Naive B cell (primary cell): ENCODE measurements around the gene AHCYL2. TPM values are rescaled to one million over a fixed set of nuclear protein-coding genes. Genes with fewer than 3 reads are reported as not detected.
"Not testable (repeated sequence)": the region's sequence is repeated elsewhere in the genome, so short reads cannot be mapped to it uniquely, and the experiment has no call there.

Source experiments
- ATAC-seq, 2 donors: fragments of 150-1000 bp; cut with Tn5 transposase; 2 replicates each; pipeline ENCODE4 v1.10.0; 2021; ENCODE audit warnings: low read depth in 2 of 2, mild to moderate bottlenecking in 2 of 2, moderate library complexity in 2 of 2
- DNase-seq: peaks from one replicate; pipeline ENCODE4 v3.0.0; 2022
- H3K27ac Mint-ChIP-seq, 6 donors: one replicate each; pipeline ENCODE4 v1.8.0; 2020 to 2022; ENCODE audit warnings: mild to moderate bottlenecking in 6 of 6, mixed read lengths in 6 of 6, moderate library complexity in 5 of 6, inconsistent platforms in 2 of 6
- H3K27me3 Mint-ChIP-seq, 3 donors: one replicate each; pipeline ENCODE4 v1.8.0; 2021 to 2022; ENCODE audit warnings: mixed read lengths in 3 of 3, mild to moderate bottlenecking in 1 of 3
- H3K36me3 Mint-ChIP-seq, 2 donors: one replicate each; pipeline ENCODE4 v1.8.0; 2020 to 2022; ENCODE audit warnings: mixed read lengths in 2 of 2, inconsistent platforms in 1 of 2, mild to moderate bottlenecking in 1 of 2
- H3K4me1 Mint-ChIP-seq, 3 donors: one replicate each; pipeline ENCODE4 v1.8.0; 2020 to 2022; ENCODE audit warnings: mixed read lengths in 3 of 3, inconsistent platforms in 1 of 3, mild to moderate bottlenecking in 1 of 3, moderate library complexity in 1 of 3
- H3K4me3 Mint-ChIP-seq, 8 donors: one replicate each; pipeline ENCODE4 v1.8.0; 2020 to 2022; ENCODE audit warnings: mild to moderate bottlenecking in 8 of 8, mixed read lengths in 8 of 8, moderate library complexity in 8 of 8, inconsistent platforms in 2 of 8
- H3K9me3 Mint-ChIP-seq, 7 donors: one replicate each; pipeline ENCODE4 v1.8.0; 2020 to 2022; ENCODE audit warnings: mixed read lengths in 7 of 7, mild to moderate bottlenecking in 5 of 7, inconsistent platforms in 2 of 7, moderate library complexity in 1 of 7
- polyA plus RNA-seq, 6 donors: library from polyadenylated mRNA; unstranded; fragments of 300-500 nt; fragmentation: Illumina TruSeq; gene quantifications; one replicate each; pipeline ENCODE4 v1.2.3, GENCODE V29; 2021; ENCODE audit warnings: low read depth in 6 of 6

Gene AHCYL2
- polyA plus RNA-seq, 6 donors from 2014 or later = 3.6 to 9.9 (median 5.3) TPM

- not testable (repeated sequence) for ATAC-seq, DNase-seq, H3K27me3 Mint-ChIP-seq, H3K4me1 Mint-ChIP-seq, H3K36me3 Mint-ChIP-seq, H3K4me3 Mint-ChIP-seq, H3K27ac Mint-ChIP-seq
- peaks cover 0 to 11% (median 7%) of the 10 kb centered on the region in 7 donors for H3K9me3 Mint-ChIP-seq
These were observed 223.8 kb downstream of the AHCYL2 start for GRCh38 chr7:129448608-129449007.

GRCh38 chr7:129450295-129450694 lies 225.5 kb downstream of the AHCYL2 start:
- DNase-seq (no peak), ATAC-seq (no peak)
- H3K4me1 Mint-ChIP-seq = no peaks in the 10 kb centered on the region
- no peaks in the 10 kb centered on the region for H3K27me3 Mint-ChIP-seq
- no peak overlapping the region for H3K4me3 Mint-ChIP-seq
- no peak overlapping the region for H3K27ac Mint-ChIP-seq
- H3K9me3 Mint-ChIP-seq = peaks cover 0 to 11% (median 7%) of the 10 kb centered on the region in 7 donors
- H3K36me3 Mint-ChIP-seq = peaks cover 0 to 9% of the 10 kb centered on the region in 2 donors

DNA sequence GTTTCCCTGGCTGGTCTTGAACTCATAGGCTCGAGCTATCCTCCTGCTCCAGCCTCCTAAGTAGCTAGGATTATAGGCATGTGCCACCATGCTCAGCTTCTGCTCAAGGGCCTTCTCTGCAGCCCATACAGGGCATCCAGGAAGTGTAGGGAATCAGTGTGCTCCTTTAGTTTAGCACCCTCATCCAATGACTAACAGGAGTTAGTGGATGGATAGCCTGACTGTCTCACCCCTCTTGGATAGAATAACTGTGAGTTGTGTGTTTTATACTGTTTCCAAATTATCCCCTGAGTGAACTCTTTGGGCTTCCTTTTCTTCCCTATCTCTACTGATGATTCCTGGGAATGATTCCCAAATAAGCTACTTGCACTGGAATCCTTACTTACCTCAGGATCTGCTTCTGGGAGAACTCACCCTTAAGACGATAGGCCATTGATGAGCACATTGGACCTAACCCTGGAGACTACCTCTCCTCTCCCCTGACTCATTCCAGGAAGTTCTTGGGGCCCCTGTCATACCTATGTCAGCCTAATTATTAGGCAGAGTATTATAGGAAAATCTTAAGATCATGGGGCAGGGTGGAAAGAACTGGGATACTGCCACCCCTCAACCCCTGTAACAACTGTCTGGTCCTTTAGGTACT lies 227.9 kb downstream of the AHCYL2 start:
- peak overlapping the region in 1 of 6 donors; percentile 71 for H3K27ac Mint-ChIP-seq
- H3K27me3 Mint-ChIP-seq = no peaks in the 10 kb centered on the region
- DNase-seq = no peak
- H3K36me3 Mint-ChIP-seq = peaks cover 0 to 9% of the 10 kb centered on the region in 2 donors
- no peak overlapping the region for H3K4me3 Mint-ChIP-seq
- ATAC-seq = no peak
- no peaks in the 10 kb centered on the region for H3K4me1 Mint-ChIP-seq
- H3K9me3 Mint-ChIP-seq = peaks cover 0 to 11% (median 7%) of the 10 kb centered on the region in 7 donors

DNA sequence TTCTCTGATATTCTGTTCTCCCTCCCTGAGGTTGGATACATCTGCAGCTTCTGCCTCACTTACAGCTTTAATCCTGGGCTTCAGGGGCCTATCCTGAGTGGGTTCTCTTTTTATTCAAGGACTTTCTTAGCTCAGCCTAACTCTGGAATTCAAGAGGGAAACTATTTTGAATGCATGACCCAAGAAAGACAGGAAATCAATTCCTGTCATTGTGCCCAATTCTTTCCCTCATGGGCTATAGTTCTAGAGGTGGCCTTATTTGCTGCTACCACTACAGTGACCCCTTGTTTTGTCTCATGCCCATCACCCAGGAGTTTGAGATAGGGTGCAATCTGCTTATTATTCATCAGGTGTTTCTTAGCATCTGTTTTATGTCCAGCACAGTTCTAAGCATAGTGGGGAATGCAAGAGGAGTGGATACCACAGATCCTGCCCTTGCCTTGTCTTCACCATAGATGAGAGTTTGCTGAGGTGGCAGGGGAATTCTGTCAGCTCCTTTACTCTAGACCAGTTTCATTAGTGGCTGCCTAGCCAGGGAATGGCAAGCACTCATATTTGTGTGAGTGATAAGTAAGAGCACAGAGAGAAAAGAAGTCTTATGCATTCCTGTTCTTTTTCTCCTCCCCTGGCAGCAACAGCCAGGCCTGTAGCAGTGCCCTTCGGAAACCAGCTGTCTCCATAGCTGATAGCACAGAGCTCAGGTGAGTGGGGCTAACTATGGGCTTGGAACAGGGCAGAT lies 228.8 kb downstream of the AHCYL2 start:
- ATAC-seq (no peak), DNase-seq (no peak)
- Mint-ChIP-seq H3K36me3 (peaks cover 0 to 8% of the 10 kb centered on the region in 2 donors), H3K4me3 (no peak overlapping the region), H3K9me3 (peaks cover 0 to 7% (median 6%) of the 10 kb centered on the region in 7 donors), H3K27ac (no peak overlapping the region), H3K4me1 (no peaks in the 10 kb centered on the region), H3K27me3 (no peaks in the 10 kb centered on the region)

DNA sequence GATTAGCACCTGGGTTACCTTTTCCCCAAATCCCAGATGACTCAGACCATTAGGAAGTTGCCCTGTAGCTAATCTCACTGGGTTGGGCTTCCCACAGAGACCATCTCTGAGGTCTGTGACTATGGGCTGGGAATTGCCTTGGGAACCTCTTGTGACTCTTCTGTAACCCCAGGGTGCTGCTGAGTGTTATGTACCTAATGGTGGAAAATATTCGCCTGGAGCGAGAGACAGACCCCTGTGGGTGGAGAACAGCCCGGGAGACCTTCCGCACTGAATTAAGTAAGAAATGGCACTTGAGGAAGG lies 229.4 kb downstream of the AHCYL2 start:
- Mint-ChIP-seq H3K36me3 (peaks cover 0 to 2% of the 10 kb centered on the region in 2 donors), H3K4me3 (no peak overlapping the region), H3K4me1 (no peaks in the 10 kb centered on the region), H3K9me3 (peaks cover 0 to 2% (median 1%) of the 10 kb centered on the region in 7 donors), H3K27me3 (no peaks in the 10 kb centered on the region), H3K27ac (no peak overlapping the region)
- no peak for DNase-seq
- no peak for ATAC-seq

- H3K36me3 Mint-ChIP-seq = no peaks in the 10 kb centered on the region
- H3K27ac Mint-ChIP-seq = no peak overlapping the region
- ATAC-seq (no peak), DNase-seq (no peak)
- no peaks in the 10 kb centered on the region for H3K27me3 Mint-ChIP-seq
- no peak overlapping the region for H3K4me3 Mint-ChIP-seq
- H3K9me3 Mint-ChIP-seq = no peaks in the 10 kb centered on the region
- H3K4me1 Mint-ChIP-seq = no peaks in the 10 kb centered on the region
These were observed 231.6 kb downstream of the AHCYL2 start for GRCh38 chr7:129456421-129456820.

DNA sequence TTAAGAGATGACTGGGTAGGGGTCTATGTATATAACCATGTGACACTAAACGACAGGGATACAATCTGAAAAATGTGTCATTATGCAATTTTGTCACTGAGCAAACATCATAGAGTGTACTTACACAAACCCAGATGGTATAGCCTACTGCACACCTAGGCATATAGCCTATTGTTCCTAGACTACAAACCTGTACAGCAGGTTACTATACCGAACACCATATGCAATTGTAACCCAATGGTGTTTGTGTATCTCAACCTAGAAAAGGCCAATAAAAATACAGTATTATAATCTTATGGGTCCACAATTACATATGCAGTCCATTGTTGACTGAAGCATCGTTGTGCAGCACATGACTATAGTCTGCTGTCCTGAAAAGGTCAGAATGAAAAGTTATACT lies 232.3 kb downstream of the AHCYL2 start:
- H3K27me3 Mint-ChIP-seq = no peaks in the 10 kb centered on the region
- DNase-seq = no peak

GRCh38 chr7:129458171-129458570 lies 233.3 kb downstream of the AHCYL2 start:
- no peaks in the 10 kb centered on the region for H3K36me3 Mint-ChIP-seq

More for the DNA sequence above, 232.3 kb downstream of the AHCYL2 start:
- H3K9me3 Mint-ChIP-seq = no peaks in the 10 kb centered on the region
- no peak overlapping the region for H3K4me3 Mint-ChIP-seq
- no peak for ATAC-seq
- H3K36me3 Mint-ChIP-seq = no peaks in the 10 kb centered on the region
- no peaks in the 10 kb centered on the region for H3K4me1 Mint-ChIP-seq
- no peak overlapping the region for H3K27ac Mint-ChIP-seq

GRCh38 chr7:129461809-129462208 lies 237.0 kb downstream of the AHCYL2 start:
- H3K27me3 Mint-ChIP-seq = no peaks in the 10 kb centered on the region
- H3K27ac Mint-ChIP-seq = no peak overlapping the region
- no peaks in the 10 kb centered on the region for H3K4me1 Mint-ChIP-seq
- H3K4me3 Mint-ChIP-seq = no peak overlapping the region
- H3K9me3 Mint-ChIP-seq = no peaks in the 10 kb centered on the region
- DNase-seq (no peak), ATAC-seq (no peak)
- H3K36me3 Mint-ChIP-seq = no peaks in the 10 kb centered on the region

More at GRCh38 chr7:129458171-129458570, 233.3 kb downstream of the AHCYL2 start:
- Mint-ChIP-seq H3K27me3 (no peaks in the 10 kb centered on the region), H3K9me3 (no peaks in the 10 kb centered on the region), H3K27ac (no peak overlapping the region), H3K4me1 (no peaks in the 10 kb centered on the region), H3K4me3 (no peak overlapping the region)
- ATAC-seq = no peak
- DNase-seq = no peak

- Mint-ChIP-seq H3K27ac (no peak overlapping the region), H3K36me3 (no peaks in the 10 kb centered on the region), H3K27me3 (no peaks in the 10 kb centered on the region), H3K4me1 (no peaks in the 10 kb centered on the region), H3K4me3 (no peak overlapping the region), H3K9me3 (no peaks in the 10 kb centered on the region)
- DNase-seq (no peak), ATAC-seq (no peak)
These were observed 237.6 kb downstream of the AHCYL2 start for GRCh38 chr7:129462420-129462819.

DNA sequence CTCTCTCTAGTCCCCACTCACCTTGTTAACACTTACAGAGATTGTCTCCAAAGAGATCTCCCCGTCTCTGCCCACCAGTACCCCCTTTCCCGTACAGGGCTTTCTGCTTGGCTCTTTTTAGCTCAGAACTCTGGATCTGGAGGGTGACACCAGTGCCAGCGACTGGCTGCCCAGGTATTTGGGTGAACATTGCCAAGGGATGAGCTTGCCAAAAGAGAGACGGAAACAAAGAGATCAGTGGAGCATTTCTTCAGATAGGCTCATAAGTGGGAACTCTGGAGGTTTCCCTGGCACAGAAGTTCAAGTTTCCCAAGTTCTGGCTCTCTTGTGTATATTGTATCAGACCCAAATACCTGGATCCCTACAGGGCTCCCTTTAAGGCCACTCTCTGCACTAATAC lies 239.4 kb downstream of the AHCYL2 start:
- Mint-ChIP-seq H3K9me3 (no peaks in the 10 kb centered on the region), H3K4me3 (no peak overlapping the region), H3K27ac (no peak overlapping the region), H3K36me3 (no peaks in the 10 kb centered on the region), H3K4me1 (no peaks in the 10 kb centered on the region), H3K27me3 (no peaks in the 10 kb centered on the region)
- ATAC-seq (no peak), DNase-seq (no peak)

GRCh38 chr7:129465080-129465479 lies 240.2 kb downstream of the AHCYL2 start:
- DNase-seq = no peak
- ATAC-seq = no peak
- Mint-ChIP-seq H3K4me1 (no peaks in the 10 kb centered on the region), H3K27me3 (no peaks in the 10 kb centered on the region), H3K4me3 (no peak overlapping the region), H3K9me3 (no peaks in the 10 kb centered on the region), H3K27ac (no peak overlapping the region), H3K36me3 (no peaks in the 10 kb centered on the region)

- Mint-ChIP-seq H3K27me3 (no peaks in the 10 kb centered on the region), H3K27ac (no peak overlapping the region), H3K36me3 (no peaks in the 10 kb centered on the region), H3K4me1 (no peaks in the 10 kb centered on the region), H3K9me3 (no peaks in the 10 kb centered on the region), H3K4me3 (no peak overlapping the region)
- DNase-seq = no peak
- no peak for ATAC-seq
These were observed 242.0 kb downstream of the AHCYL2 start for GRCh38 chr7:129466796-129467195.

DNA sequence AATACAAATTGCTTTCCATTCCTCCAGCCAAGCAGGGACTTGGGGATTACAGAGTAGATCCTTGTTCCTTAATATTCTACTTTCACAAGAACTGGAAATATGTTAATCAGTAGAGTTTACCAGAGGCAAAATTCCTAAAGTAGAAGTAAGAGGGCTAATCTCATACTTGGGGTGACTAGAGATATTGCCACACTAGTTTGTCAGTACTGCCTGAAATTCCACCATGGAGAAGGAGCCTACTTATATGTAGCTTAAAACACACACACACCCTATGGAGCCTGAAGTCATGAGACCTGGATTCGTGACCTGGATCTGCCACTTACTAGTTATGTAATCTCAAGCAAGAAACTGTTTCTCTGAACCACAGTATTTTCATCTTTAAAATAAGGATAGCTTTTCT lies 243.3 kb downstream of the AHCYL2 start:
- DNase-seq = no peak
- H3K4me1 Mint-ChIP-seq = no peaks in the 10 kb centered on the region
- H3K27me3 Mint-ChIP-seq = no peaks in the 10 kb centered on the region
- no peaks in the 10 kb centered on the region for H3K36me3 Mint-ChIP-seq
- H3K27ac Mint-ChIP-seq = no peak overlapping the region
- H3K9me3 Mint-ChIP-seq = no peaks in the 10 kb centered on the region
- H3K4me3 Mint-ChIP-seq = no peak overlapping the region
- no peak for ATAC-seq
